K562 (cell line): ENCODE results near the gene CHDH.

Experiments used
- EHMT2 ChIP-seq: fragments of 450-650 bp; IDR thresholded peaks from 2 replicates; pipeline ENCODE4 v1.6.1; 2018; ENCODE audit warnings: antibody characterized with exemption
- MXI1 ChIP-seq: IDR thresholded peaks from 2 replicates; pipeline ENCODE4 v1.6.1; 2011; ENCODE audit warnings: low read depth, mild to moderate bottlenecking, improper control_type of control experiment, low read length
- RFX5 ChIP-seq: IDR thresholded peaks from 2 replicates; pipeline ENCODE4 v1.6.1; 2011; ENCODE audit warnings: low read depth, mild to moderate bottlenecking, improper control_type of control experiment, low read length
- ZNF76 ChIP-seq: fragments of 250-450 bp; sonication (Bioruptor Pico); IDR thresholded peaks from 2 replicates; pipeline ENCODE4 v1.4.0; 2020; ENCODE audit warnings: mild to moderate bottlenecking, moderate library complexity, borderline replicate concordance
- ZNF764 ChIP-seq: fragments of 250-450 bp; sonication (Bioruptor Pico); IDR thresholded peaks from 2 replicates; pipeline ENCODE4 v1.4.0; 2020; ENCODE audit warnings: low read depth, mild to moderate bottlenecking, moderate library complexity
- TF ChIP-seq, protein P1 (sequence below): fragments of 250-450 bp; sonication (Bioruptor Pico); IDR thresholded peaks from 2 replicates; pipeline ENCODE4 v1.8.0; 2021; ENCODE audit warnings: mild to moderate bottlenecking, moderate library complexity
- TF ChIP-seq, protein P2 (sequence below), 3 experiments: IDR thresholded peaks in 2 of 3; conservative IDR thresholded peaks in 1 of 3; 2 replicates each; pipeline ENCODE4 v1.5.1; 2011 to 2012; ENCODE audit warnings: low read length in 3 of 3, mild to moderate bottlenecking in 3 of 3, control low read depth in 2 of 3, improper control_type of control experiment in 1 of 3, inconsistent platforms in 1 of 3, low read depth in 1 of 3, mixed read lengths in 1 of 3, moderate library complexity in 1 of 3; ENCODE audit not compliant: insufficient read depth in 2 of 3
- TF ChIP-seq, protein P3 (sequence below): sonication (generic); formaldehyde crosslinking; IDR thresholded peaks from 2 replicates; pipeline ENCODE4 v1.8.0; 2022; ENCODE audit warnings: mild to moderate bottlenecking, missing genetic modification reagents

DNA sequence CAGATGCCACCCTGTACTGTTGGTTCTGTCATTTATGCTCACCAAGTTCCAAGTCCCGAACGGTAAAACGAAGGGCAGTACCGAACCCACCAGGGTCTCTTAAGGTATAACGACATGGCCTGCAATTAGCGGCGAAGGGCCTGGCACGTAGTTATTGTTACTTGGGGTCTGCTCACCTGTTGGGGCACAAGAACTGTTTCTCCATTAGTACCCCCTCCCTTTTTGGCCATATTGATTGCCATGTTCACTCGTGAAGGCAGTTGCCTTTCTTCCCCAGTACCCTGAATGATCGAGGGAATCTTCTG, 584 bp upstream of the CHDH start:
- TF ChIP-seq EHMT2 = no peak
- no peak for TF ChIP-seq RFX5
- TF ChIP-seq, protein P1, sequence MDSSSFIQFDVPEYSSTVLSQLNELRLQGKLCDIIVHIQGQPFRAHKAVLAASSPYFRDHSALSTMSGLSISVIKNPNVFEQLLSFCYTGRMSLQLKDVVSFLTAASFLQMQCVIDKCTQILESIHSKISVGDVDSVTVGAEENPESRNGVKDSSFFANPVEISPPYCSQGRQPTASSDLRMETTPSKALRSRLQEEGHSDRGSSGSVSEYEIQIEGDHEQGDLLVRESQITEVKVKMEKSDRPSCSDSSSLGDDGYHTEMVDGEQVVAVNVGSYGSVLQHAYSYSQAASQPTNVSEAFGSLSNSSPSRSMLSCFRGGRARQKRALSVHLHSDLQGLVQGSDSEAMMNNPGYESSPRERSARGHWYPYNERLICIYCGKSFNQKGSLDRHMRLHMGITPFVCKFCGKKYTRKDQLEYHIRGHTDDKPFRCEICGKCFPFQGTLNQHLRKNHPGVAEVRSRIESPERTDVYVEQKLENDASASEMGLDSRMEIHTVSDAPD (CRISPR knock-in tag) = no peak
- TF ChIP-seq, protein P2, sequence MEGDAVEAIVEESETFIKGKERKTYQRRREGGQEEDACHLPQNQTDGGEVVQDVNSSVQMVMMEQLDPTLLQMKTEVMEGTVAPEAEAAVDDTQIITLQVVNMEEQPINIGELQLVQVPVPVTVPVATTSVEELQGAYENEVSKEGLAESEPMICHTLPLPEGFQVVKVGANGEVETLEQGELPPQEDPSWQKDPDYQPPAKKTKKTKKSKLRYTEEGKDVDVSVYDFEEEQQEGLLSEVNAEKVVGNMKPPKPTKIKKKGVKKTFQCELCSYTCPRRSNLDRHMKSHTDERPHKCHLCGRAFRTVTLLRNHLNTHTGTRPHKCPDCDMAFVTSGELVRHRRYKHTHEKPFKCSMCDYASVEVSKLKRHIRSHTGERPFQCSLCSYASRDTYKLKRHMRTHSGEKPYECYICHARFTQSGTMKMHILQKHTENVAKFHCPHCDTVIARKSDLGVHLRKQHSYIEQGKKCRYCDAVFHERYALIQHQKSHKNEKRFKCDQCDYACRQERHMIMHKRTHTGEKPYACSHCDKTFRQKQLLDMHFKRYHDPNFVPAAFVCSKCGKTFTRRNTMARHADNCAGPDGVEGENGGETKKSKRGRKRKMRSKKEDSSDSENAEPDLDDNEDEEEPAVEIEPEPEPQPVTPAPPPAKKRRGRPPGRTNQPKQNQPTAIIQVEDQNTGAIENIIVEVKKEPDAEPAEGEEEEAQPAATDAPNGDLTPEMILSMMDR (IDR thresholded peaks at IDR 0.05 in 2 of 3, conservative IDR thresholded peaks at IDR 0.05 in 1 of 3; ENCODE audit: insufficient read depth in 2 of 3, low read depth in 1 of 3, low read length in 3 of 3) = no peak
- TF ChIP-seq, protein P3, sequence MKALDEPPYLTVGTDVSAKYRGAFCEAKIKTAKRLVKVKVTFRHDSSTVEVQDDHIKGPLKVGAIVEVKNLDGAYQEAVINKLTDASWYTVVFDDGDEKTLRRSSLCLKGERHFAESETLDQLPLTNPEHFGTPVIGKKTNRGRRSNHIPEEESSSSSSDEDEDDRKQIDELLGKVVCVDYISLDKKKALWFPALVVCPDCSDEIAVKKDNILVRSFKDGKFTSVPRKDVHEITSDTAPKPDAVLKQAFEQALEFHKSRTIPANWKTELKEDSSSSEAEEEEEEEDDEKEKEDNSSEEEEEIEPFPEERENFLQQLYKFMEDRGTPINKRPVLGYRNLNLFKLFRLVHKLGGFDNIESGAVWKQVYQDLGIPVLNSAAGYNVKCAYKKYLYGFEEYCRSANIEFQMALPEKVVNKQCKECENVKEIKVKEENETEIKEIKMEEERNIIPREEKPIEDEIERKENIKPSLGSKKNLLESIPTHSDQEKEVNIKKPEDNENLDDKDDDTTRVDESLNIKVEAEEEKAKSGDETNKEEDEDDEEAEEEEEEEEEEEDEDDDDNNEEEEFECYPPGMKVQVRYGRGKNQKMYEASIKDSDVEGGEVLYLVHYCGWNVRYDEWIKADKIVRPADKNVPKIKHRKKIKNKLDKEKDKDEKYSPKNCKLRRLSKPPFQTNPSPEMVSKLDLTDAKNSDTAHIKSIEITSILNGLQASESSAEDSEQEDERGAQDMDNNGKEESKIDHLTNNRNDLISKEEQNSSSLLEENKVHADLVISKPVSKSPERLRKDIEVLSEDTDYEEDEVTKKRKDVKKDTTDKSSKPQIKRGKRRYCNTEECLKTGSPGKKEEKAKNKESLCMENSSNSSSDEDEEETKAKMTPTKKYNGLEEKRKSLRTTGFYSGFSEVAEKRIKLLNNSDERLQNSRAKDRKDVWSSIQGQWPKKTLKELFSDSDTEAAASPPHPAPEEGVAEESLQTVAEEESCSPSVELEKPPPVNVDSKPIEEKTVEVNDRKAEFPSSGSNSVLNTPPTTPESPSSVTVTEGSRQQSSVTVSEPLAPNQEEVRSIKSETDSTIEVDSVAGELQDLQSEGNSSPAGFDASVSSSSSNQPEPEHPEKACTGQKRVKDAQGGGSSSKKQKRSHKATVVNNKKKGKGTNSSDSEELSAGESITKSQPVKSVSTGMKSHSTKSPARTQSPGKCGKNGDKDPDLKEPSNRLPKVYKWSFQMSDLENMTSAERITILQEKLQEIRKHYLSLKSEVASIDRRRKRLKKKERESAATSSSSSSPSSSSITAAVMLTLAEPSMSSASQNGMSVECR (CRISPR knock-in tag) = no peak
- no peak for TF ChIP-seq ZNF764
- TF ChIP-seq ZNF76 = no peak
- TF ChIP-seq MXI1 = no peak
